ENCODE measurements around the gene CFAP99.
A peak's percentile ranks its signal among the peaks of the same experiment; 100 is the strongest.

The CFAP99 gene

GRCh38 chr4:2484993-2485392 lies 66.2 kb downstream of the CFAP99 start:
- peak overlapping the region; percentile 34 for H3K9ac ChIP-seq (ENCODE audit: low read length)
- peaks cover 22% of the 10 kb centered on the region for H3K4me1 ChIP-seq (ENCODE audit: control insufficient read depth, insufficient read depth, low read length)
- no peaks in the 10 kb centered on the region for H3K27me3 ChIP-seq (ENCODE audit: control insufficient read depth, insufficient read depth, low read length)
- H3K36me3 ChIP-seq (ENCODE audit: control insufficient read depth, insufficient read depth, low read length) = no peaks in the 10 kb centered on the region
- H3K27ac ChIP-seq (ENCODE audit: low read depth, low read length) = peak overlapping the region; percentile 5
- H3K4me3 ChIP-seq (ENCODE audit: low read length) = peak overlapping the region; percentile 30

GRCh38 chr4:2485956-2486355 lies 67.2 kb downstream of the CFAP99 start:
- Histone ChIP-seq H3K27me3 (ENCODE audit: control insufficient read depth, insufficient read depth, low read length) (no peaks in the 10 kb centered on the region), H3K27ac (ENCODE audit: low read depth, low read length) (no peak overlapping the region), H3K36me3 (ENCODE audit: control insufficient read depth, insufficient read depth, low read length) (peaks cover 2% of the 10 kb centered on the region), H3K4me1 (ENCODE audit: control insufficient read depth, insufficient read depth, low read length) (peaks cover 22% of the 10 kb centered on the region), H3K9ac (ENCODE audit: low read length) (no peak overlapping the region), H3K4me3 (ENCODE audit: low read length) (no peak overlapping the region)

GRCh38 chr4:2486981-2487380 lies 68.2 kb downstream of the CFAP99 start:
- Histone ChIP-seq H3K27me3 (ENCODE audit: control insufficient read depth, insufficient read depth, low read length) (no peaks in the 10 kb centered on the region), H3K27ac (ENCODE audit: low read depth, low read length) (no peak overlapping the region), H3K4me1 (ENCODE audit: control insufficient read depth, insufficient read depth, low read length) (peaks cover 20% of the 10 kb centered on the region), H3K9ac (ENCODE audit: low read length) (no peak overlapping the region), H3K4me3 (ENCODE audit: low read length) (no peak overlapping the region), H3K36me3 (ENCODE audit: control insufficient read depth, insufficient read depth, low read length) (peaks cover 7% of the 10 kb centered on the region)

- H3K27me3 ChIP-seq (ENCODE audit: control insufficient read depth, insufficient read depth, low read length) = no peaks in the 10 kb centered on the region
- no peak overlapping the region for H3K9ac ChIP-seq (ENCODE audit: low read length)
- peaks cover 14% of the 10 kb centered on the region for H3K4me1 ChIP-seq (ENCODE audit: control insufficient read depth, insufficient read depth, low read length)
- H3K36me3 ChIP-seq (ENCODE audit: control insufficient read depth, insufficient read depth, low read length) = peaks cover 11% of the 10 kb centered on the region
- H3K4me3 ChIP-seq (ENCODE audit: low read length) = no peak overlapping the region
- H3K27ac ChIP-seq (ENCODE audit: low read depth, low read length) = no peak overlapping the region
These were observed 68.9 kb downstream of the CFAP99 start for GRCh38 chr4:2487632-2488031.

- Histone ChIP-seq H3K9ac (ENCODE audit: low read length) (no peak overlapping the region), H3K4me3 (ENCODE audit: low read length) (no peak overlapping the region), H3K4me1 (ENCODE audit: control insufficient read depth, insufficient read depth, low read length) (peaks cover 4% of the 10 kb centered on the region), H3K27me3 (ENCODE audit: control insufficient read depth, insufficient read depth, low read length) (no peaks in the 10 kb centered on the region), H3K27ac (ENCODE audit: low read depth, low read length) (no peak overlapping the region), H3K36me3 (ENCODE audit: control insufficient read depth, insufficient read depth, low read length) (peaks cover 18% of the 10 kb centered on the region)
These were observed 70.5 kb downstream of the CFAP99 start for GRCh38 chr4:2489081-2489805.

- Histone ChIP-seq H3K36me3 (ENCODE audit: control insufficient read depth, insufficient read depth, low read length) (peaks cover 18% of the 10 kb centered on the region), H3K4me3 (ENCODE audit: low read length) (no peak overlapping the region), H3K4me1 (ENCODE audit: control insufficient read depth, insufficient read depth, low read length) (no peaks in the 10 kb centered on the region), H3K27ac (ENCODE audit: low read depth, low read length) (no peak overlapping the region), H3K9ac (ENCODE audit: low read length) (no peak overlapping the region), H3K27me3 (ENCODE audit: control insufficient read depth, insufficient read depth, low read length) (no peaks in the 10 kb centered on the region)
These were observed 71.2 kb downstream of the CFAP99 start for GRCh38 chr4:2489841-2490552.

GRCh38 chr4:2492970-2493369 lies 74.2 kb downstream of the CFAP99 start:
- peaks cover 21% of the 10 kb centered on the region for H3K36me3 ChIP-seq (ENCODE audit: control insufficient read depth, insufficient read depth, low read length)
- H3K27me3 ChIP-seq (ENCODE audit: control insufficient read depth, insufficient read depth, low read length) = no peaks in the 10 kb centered on the region
- H3K4me3 ChIP-seq (ENCODE audit: low read length) = no peak overlapping the region
- H3K9ac ChIP-seq (ENCODE audit: low read length) = no peak overlapping the region
- no peak overlapping the region for H3K27ac ChIP-seq (ENCODE audit: low read depth, low read length)
- H3K4me1 ChIP-seq (ENCODE audit: control insufficient read depth, insufficient read depth, low read length) = no peaks in the 10 kb centered on the region

- H3K27me3 ChIP-seq (ENCODE audit: control insufficient read depth, insufficient read depth, low read length) = no peaks in the 10 kb centered on the region
- H3K36me3 ChIP-seq (ENCODE audit: control insufficient read depth, insufficient read depth, low read length) = peaks cover 21% of the 10 kb centered on the region
- H3K4me3 ChIP-seq (ENCODE audit: low read length) = no peak overlapping the region
- H3K4me1 ChIP-seq (ENCODE audit: control insufficient read depth, insufficient read depth, low read length) = no peaks in the 10 kb centered on the region
- H3K27ac ChIP-seq (ENCODE audit: low read depth, low read length) = no peak overlapping the region
- no peak overlapping the region for H3K9ac ChIP-seq (ENCODE audit: low read length)
These were observed 76.2 kb downstream of the CFAP99 start for GRCh38 chr4:2494992-2495391.

GRCh38 chr4:2497324-2497723 lies 78.6 kb downstream of the CFAP99 start:
- Histone ChIP-seq H3K9ac (ENCODE audit: low read length) (no peak overlapping the region), H3K4me3 (ENCODE audit: low read length) (no peak overlapping the region), H3K36me3 (ENCODE audit: control insufficient read depth, insufficient read depth, low read length) (peaks cover 32% of the 10 kb centered on the region), H3K27me3 (ENCODE audit: control insufficient read depth, insufficient read depth, low read length) (no peaks in the 10 kb centered on the region), H3K27ac (ENCODE audit: low read depth, low read length) (no peak overlapping the region), H3K4me1 (ENCODE audit: control insufficient read depth, insufficient read depth, low read length) (no peaks in the 10 kb centered on the region)

GRCh38 chr4:2497931-2498330 lies 79.2 kb downstream of the CFAP99 start:
- no peak overlapping the region for H3K9ac ChIP-seq (ENCODE audit: low read length)
- H3K36me3 ChIP-seq (ENCODE audit: control insufficient read depth, insufficient read depth, low read length) = peaks cover 26% of the 10 kb centered on the region
- H3K4me1 ChIP-seq (ENCODE audit: control insufficient read depth, insufficient read depth, low read length) = no peaks in the 10 kb centered on the region
- H3K4me3 ChIP-seq (ENCODE audit: low read length) = no peak overlapping the region
- no peaks in the 10 kb centered on the region for H3K27me3 ChIP-seq (ENCODE audit: control insufficient read depth, insufficient read depth, low read length)
- no peak overlapping the region for H3K27ac ChIP-seq (ENCODE audit: low read depth, low read length)

- H3K9ac ChIP-seq (ENCODE audit: low read length) = no peak overlapping the region
- no peaks in the 10 kb centered on the region for H3K4me1 ChIP-seq (ENCODE audit: control insufficient read depth, insufficient read depth, low read length)
- no peak overlapping the region for H3K27ac ChIP-seq (ENCODE audit: low read depth, low read length)
- no peaks in the 10 kb centered on the region for H3K27me3 ChIP-seq (ENCODE audit: control insufficient read depth, insufficient read depth, low read length)
- H3K36me3 ChIP-seq (ENCODE audit: control insufficient read depth, insufficient read depth, low read length) = peaks cover 25% of the 10 kb centered on the region
- H3K4me3 ChIP-seq (ENCODE audit: low read length) = no peak overlapping the region
These were observed 81.8 kb downstream of the CFAP99 start for GRCh38 chr4:2500547-2500946.

- Histone ChIP-seq H3K9ac (ENCODE audit: low read length) (no peak overlapping the region), H3K36me3 (ENCODE audit: control insufficient read depth, insufficient read depth, low read length) (peaks cover 25% of the 10 kb centered on the region), H3K27ac (ENCODE audit: low read depth, low read length) (no peak overlapping the region), H3K4me3 (ENCODE audit: low read length) (no peak overlapping the region), H3K27me3 (ENCODE audit: control insufficient read depth, insufficient read depth, low read length) (no peaks in the 10 kb centered on the region), H3K4me1 (ENCODE audit: control insufficient read depth, insufficient read depth, low read length) (no peaks in the 10 kb centered on the region)
These were observed 82.4 kb downstream of the CFAP99 start for GRCh38 chr4:2501034-2501594.

Data from rectal smooth muscle tissue (tissue), 1 donor.